Aorta (tissue), 5 donors: ENCODE data around the gene GRK1. TPM values are rescaled to one million over a fixed set of nuclear protein-coding genes. Genes with fewer than 3 reads are reported as not detected.
"Not testable (repeated sequence)": the region's sequence is repeated elsewhere in the genome, so short reads cannot be mapped to it uniquely, and the experiment has no call there.

Source experiments
- ATAC-seq: fragments of 200-7000 bp; cut with Tn5 transposase; one replicate; pipeline ENCODE4 v1.9.1; 2022; ENCODE audit warnings: moderate library complexity; ENCODE audit not compliant: low FRiP score
- DNase-seq, 2 donors: peaks; one replicate each; pipeline ENCODE4 v3.0.0-alpha.2; 2020
- H3K27ac ChIP-seq, 2 donors: one replicate each; pipeline ENCODE4 v1.5.1; 2013; ENCODE audit warnings: low read length in 2 of 2, mild to moderate bottlenecking in 2 of 2, moderate library complexity in 2 of 2, control low read depth in 1 of 2, inconsistent platforms in 1 of 2, low read depth in 1 of 2
- H3K27me3 ChIP-seq, 2 donors: one replicate each; pipeline ENCODE4 v1.6.1; 2013; ENCODE audit warnings: control low read depth in 1 of 2, low read length in 1 of 2, mild to moderate bottlenecking in 1 of 2, moderate library complexity in 1 of 2; ENCODE audit not compliant: insufficient read depth in 2 of 2, control insufficient read depth in 1 of 2
- H3K36me3 ChIP-seq, 2 donors: one replicate each; pipeline ENCODE4 v1.6.1; 2013; ENCODE audit warnings: control low read depth in 1 of 2, low read length in 1 of 2, mild to moderate bottlenecking in 1 of 2; ENCODE audit not compliant: insufficient read depth in 2 of 2, control insufficient read depth in 1 of 2
- H3K4me1 ChIP-seq, 2 donors: one replicate each; pipeline ENCODE4 v1.6.1; 2013; ENCODE audit warnings: low read length in 2 of 2, control low read depth in 1 of 2, mild to moderate bottlenecking in 1 of 2, moderate library complexity in 1 of 2; ENCODE audit not compliant: insufficient read depth in 2 of 2, control insufficient read depth in 1 of 2
- H3K4me3 ChIP-seq, 2 donors: one replicate each; pipeline ENCODE4 v1.5.1; 2013; ENCODE audit warnings: low read length in 2 of 2, control low read depth in 1 of 2, mild to moderate bottlenecking in 1 of 2
- H3K9me3 ChIP-seq: one replicate; pipeline ENCODE4 v1.6.1; 2013; ENCODE audit warnings: mild to moderate bottlenecking, low read length; ENCODE audit not compliant: control insufficient read depth
- WGBS, 2 donors: extraction: QIAGEN DNeasy Blood & Tissue Kit; methylation state at CpG; one replicate each; pipeline ENCODE4 v1.1.7; 2013; 5-methylcytosine and 5-hydroxymethylcytosine counted together
- intact Hi-C, 2 donors: fragments of 100-400 bp; cut with DNase I; formaldehyde crosslinking; loops; one replicate each; pipeline versions ENCODE4 v1.14.2 to v1.15.0; 2022
- polyA plus RNA-seq, 2 donors: library from polyadenylated mRNA; stranded (reverse); fragments of 200-250 nt; gene quantifications; one replicate each; pipeline ENCODE4 v1.2.3, GENCODE V29; 2013
- total RNA-seq, 2 donors: library from RNA; stranded (reverse); fragmentation: NEBNext Ultra II Directional; extraction: Animal tissue kit (Norgen Biotek cat#: 25700); gene quantifications; one replicate each; pipeline ENCODE4 v1.2.1, GENCODE V29; 2021
- donor health status: healthy with polysubstance abuse.
- donor health status: Bipolar disorder and iron deficiency.
- donor health status: DM: no; HTN: no; CAD: no.
- donor health status: DM: no; HTN: no; CAD: no.
- donor health status: DM: yes; HTN: yes; CAD: no.

Gene GRK1
- total and polyA plus RNA-seq, 4 donors: 0.10 TPM; not detected in 3

DNA sequence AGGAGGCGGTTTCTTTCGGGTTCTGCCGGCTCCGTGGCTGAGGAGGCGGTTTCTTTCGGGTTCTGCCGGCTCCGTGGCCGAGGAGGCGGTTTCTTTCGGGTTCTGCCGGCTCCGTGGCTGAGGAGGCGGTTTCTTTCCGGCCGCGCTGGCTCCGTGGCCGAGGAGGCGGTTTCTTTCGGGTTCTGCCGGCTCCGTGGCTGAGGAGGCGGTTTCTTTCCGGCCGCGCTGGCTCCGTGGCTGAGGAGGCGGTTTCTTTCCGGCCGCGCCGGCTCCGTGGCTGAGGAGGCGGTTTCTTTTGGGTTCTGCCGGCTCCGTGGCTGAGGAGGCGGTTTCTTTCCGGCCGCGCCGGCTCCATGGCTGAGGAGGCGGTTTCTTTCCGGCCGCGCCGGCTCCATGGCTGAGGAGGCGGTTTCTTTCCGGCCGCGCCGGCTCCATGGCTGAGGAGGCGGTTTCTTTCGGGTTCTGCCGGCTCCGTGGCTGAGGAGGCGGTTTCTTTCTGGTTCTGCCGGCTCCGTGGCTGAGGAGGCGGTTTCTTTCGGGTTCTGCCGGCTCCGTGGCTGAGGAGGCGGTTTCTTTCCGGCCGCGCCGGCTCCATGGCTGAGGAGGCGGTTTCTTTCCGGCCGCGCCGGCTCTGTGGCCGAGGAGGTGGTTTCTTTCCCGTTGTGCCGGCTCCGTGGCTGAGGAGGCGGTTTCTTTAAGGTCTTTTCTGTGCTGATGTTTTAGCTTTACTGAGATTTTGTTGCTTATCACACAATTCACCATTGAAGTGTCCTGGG lies 85.4 kb downstream of the GRK1 start:
- DNase-seq: peak in 1 of 2 donors; percentile 59
- ATAC-seq, intact Hi-C loops, H3K4me1 ChIP-seq, H3K27me3 ChIP-seq, H3K4me3 ChIP-seq, H3K36me3 ChIP-seq, H3K27ac ChIP-seq, H3K9me3 ChIP-seq: not testable (repeated sequence)
- 95 to 97% methylated on average over 70 of the region's 78 CpGs for WGBS, 2 donors

DNA sequence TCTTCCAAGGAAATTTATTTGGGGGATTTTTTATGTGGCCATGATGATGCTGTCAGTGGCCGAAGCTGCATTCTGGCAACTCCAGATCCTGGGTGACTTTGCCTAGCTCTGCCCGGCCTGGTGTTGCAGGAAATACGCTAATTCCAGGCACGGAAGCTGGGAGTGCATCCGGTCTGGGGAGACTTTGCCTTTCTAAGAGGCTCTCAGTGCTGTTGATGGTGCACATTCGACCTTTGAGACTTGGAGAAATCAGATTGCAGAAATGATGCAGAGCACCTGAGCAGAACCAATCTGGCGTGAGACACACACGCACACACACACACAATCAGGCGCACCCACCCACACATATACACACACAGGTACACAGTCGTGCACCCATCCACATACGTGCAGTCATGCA lies 86.2 kb downstream of the GRK1 start:
- no peak overlapping the region for H3K4me3 ChIP-seq
- no peaks in the 10 kb centered on the region for H3K27me3 ChIP-seq
- 80% methylated on average over 11 of the region's 11 CpGs for WGBS, 2 donors
- no peaks in the 10 kb centered on the region for H3K4me1 ChIP-seq
- H3K9me3 ChIP-seq: no peaks in the 10 kb centered on the region
- H3K36me3 ChIP-seq: no peaks in the 10 kb centered on the region
- H3K27ac ChIP-seq: no peak overlapping the region
- no peak for ATAC-seq
- intact Hi-C loops: no loop called here
- DNase-seq: no peak

DNA sequence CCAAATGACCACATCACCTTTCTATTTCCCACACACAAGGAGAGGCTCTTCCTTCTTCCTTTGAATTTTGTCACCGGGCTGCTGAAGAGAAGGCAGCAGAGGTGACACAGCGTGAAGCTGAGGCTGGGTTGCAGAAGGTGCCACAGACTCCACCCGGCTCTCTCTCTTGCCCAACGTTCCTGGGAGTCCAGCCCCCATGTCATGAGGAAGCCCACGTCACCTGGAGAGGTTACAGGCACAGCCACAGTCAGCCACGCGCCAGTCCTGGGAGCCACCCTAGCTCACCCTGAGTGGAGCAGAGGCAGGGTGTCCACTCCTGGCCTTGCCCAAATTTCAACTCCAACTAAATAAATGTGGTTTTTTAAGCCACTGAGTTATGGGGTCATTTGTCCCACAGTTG lies 87.2 kb downstream of the GRK1 start:
- no peaks in the 10 kb centered on the region for H3K27me3 ChIP-seq
- 82 to 83% methylated on average over 7 of the region's 7 CpGs for WGBS, 2 donors
- intact Hi-C loops: no loop called here
- no peak overlapping the region for H3K27ac ChIP-seq
- no peaks in the 10 kb centered on the region for H3K36me3 ChIP-seq
- H3K4me3 ChIP-seq: no peak overlapping the region
- DNase-seq: peak in 1 of 2 donors; percentile 49
- no peak for ATAC-seq
- no peaks in the 10 kb centered on the region for H3K4me1 ChIP-seq
- no peaks in the 10 kb centered on the region for H3K9me3 ChIP-seq

DNA sequence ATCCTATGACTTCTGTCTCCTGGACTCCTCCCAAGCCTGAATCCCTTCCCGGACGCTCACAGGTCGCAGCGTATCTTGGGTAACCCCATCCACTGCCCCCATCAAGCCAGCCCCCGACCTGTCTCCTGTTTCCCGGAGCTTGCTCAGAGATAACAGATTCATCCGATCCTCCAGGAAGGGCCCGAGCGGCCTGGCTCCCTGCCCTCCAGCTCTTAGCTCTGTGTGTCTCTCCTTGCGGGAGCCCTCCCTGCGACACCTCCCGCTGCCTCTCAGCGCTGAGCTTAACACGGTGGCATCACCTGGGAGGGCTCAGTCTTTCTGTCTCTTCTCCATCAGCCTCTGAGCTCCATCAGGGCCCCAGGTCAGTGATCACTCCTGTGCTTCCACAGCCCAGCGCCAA lies 87.7 kb downstream of the GRK1 start:
- peak; percentile 18 to 71 for DNase-seq
- H3K4me1 ChIP-seq: no peaks in the 10 kb centered on the region

DNA sequence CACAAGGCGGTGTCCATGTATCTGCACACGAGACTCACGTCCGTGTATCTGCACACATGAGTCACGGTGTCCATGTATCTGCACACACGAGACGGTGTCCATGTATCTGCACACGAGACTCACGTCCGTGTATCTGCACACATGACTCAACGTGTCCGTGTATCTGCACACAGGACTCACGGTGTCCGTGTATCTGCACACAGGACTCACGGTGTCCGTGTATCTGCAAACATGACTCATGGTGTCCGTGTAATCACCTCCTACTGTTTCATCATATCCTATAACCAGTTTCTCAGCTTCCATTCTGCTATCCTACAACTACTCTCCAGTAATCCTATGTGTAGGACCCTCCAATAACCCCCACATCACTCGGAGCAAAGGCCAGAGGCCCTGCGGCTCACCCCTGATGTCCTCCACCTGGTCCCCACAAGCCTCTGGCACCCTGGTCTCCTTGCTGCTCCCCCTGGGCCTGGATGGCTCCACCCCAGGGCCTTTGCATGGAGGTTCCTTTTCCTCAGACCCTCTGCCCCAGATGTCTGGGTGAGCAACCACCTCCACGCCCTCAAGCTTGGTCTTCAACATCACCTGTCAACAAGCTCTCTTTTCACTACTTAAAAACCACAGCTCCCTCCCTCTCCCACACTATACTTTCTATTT lies 89.5 kb downstream of the GRK1 start:
- Histone ChIP-seq H3K4me1 (no peaks in the 10 kb centered on the region), H3K9me3 (no peaks in the 10 kb centered on the region), H3K4me3 (no peak overlapping the region), H3K27me3 (no peaks in the 10 kb centered on the region), H3K36me3 (no peaks in the 10 kb centered on the region), H3K27ac (no peak overlapping the region)
- peak in 1 of 2 donors; percentile 57 for DNase-seq
- no peak for ATAC-seq
- 93 to 94% methylated on average over 20 of the region's 20 CpGs for WGBS, 2 donors
- intact Hi-C loops: loop anchor here in 1 of 2 donors (5.0 kb wide), 1 partner anchor 171 kb away; no protein-coding TSS in a partner anchor

More for the DNA sequence above, 87.7 kb downstream of the GRK1 start:
- Histone ChIP-seq H3K27me3 (no peaks in the 10 kb centered on the region), H3K27ac (no peak overlapping the region), H3K9me3 (no peaks in the 10 kb centered on the region), H3K36me3 (no peaks in the 10 kb centered on the region), H3K4me3 (no peak overlapping the region)
- 85 to 88% methylated on average over 15 of the region's 15 CpGs for WGBS, 2 donors
- ATAC-seq: no peak
- intact Hi-C loops: loop anchor here in 1 of 2 donors (5.0 kb wide), 1 partner anchor 173 kb away; no protein-coding TSS in a partner anchor

DNA sequence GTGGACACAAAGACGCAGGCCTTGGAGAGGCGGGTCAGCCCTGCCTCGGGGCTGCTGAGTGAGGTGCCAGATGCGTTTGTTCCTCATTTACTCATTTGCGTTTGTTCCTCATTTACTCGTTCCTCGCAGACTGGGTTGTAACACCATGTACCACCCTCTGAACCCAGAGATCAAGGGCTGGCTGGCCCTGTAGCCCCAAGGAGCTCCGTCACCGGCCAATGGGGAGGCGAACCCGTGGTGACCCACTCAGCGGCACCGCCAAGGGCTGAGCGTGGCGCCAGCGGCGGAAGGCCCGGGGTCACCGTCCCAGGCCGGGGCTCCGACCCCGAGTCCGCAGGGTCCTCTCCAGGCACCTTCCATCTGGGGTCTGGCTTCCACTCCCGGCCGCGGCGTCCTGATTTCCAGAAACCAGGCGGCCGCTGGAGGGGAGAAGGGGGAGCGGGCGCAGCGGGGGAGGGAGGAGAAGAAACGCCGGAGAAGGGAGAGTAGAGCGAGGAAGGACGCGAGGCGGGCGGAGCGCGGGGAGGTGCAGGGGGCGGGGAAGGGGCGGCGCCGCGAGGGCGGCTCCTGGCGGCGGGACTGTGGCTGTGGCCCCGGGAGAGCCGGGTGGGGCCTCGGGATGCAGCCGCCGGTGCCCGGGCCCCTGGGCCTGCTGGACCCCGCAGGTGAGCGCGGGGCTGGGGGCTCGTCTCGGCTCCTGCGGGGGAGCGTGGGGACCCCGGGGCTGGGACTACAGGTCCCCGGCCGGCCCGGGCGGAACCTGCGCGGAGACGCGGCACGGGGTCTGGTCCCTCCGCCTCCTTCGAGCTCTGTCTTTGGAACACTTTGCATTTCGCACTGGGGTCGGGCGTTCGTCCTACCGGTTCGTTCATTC lies 91.9 kb downstream of the GRK1 start, which contains the start of gene TMEM255B:
Gene TMEM255B (plus strand): TSS at position 576 of the 874 bp plus-strand sequence. CDS start 44 bp downstream, at position 620.
- Histone ChIP-seq H3K36me3 (no peaks in the 10 kb centered on the region), H3K9me3 (no peaks in the 10 kb centered on the region), H3K4me1 (no peaks in the 10 kb centered on the region), H3K27ac (no peak within 1 kb of the TSS), H3K27me3 (no peaks in the 10 kb centered on the region), H3K4me3 (peak within 1 kb of the TSS; percentile 71 to 75)
- ATAC-seq: peak; percentile 96
- DNase-seq: peak; percentile 90 to 97
- 1% methylated on average over 78 to 80 of the region's 80 CpGs for WGBS, 2 donors
- intact Hi-C loops: loop anchor here in 1 of 2 donors (5.0 kb wide), 1 partner anchor 168 kb away; no protein-coding TSS in a partner anchor

DNA sequence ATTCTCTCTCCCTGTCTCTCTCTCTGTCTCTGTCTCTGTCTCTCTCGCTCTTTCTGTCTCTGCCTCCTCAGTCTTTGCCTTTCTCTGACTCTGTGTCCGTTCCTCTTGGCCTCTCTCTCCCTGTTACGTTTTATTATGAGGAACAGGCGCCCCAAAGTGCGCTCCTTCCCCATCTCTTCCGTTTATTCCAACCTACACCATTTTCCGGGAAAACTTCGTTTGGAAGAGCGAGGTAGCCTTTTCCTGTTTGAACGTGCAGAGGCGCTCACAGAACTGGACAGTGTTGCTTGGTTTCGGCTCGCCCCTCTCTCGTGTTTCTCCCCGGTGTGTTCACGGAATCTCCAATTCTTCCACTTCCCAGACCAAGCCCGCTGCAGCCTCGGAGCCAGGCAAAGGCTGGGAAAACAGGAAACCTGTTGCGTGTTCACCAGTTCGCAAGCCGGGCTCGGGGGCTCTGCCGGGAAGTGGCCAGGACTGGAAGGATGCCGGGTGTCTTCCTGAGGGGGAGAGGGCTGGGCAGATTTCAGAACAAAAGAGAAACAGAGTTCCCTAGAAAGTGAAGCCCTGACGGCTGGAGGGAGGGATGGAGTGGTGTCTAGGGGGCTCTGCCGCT lies 92.6 kb downstream of the GRK1 start:
- DNase-seq (peak; percentile 56 to 81), ATAC-seq (peak; percentile 37)
- peak overlapping the region; percentile 71 to 75 for H3K4me3 ChIP-seq
- no peaks in the 10 kb centered on the region for H3K9me3 ChIP-seq
- WGBS, 2 donors: 1 to 2% methylated on average over 26 of the region's 26 CpGs
- H3K27ac ChIP-seq: no peak overlapping the region
- no peaks in the 10 kb centered on the region for H3K27me3 ChIP-seq
- H3K4me1 ChIP-seq: no peaks in the 10 kb centered on the region
- intact Hi-C loops: loop anchor here in 1 of 2 donors (5.0 kb wide), 1 partner anchor 168 kb away; no protein-coding TSS in a partner anchor
- no peaks in the 10 kb centered on the region for H3K36me3 ChIP-seq

DNA sequence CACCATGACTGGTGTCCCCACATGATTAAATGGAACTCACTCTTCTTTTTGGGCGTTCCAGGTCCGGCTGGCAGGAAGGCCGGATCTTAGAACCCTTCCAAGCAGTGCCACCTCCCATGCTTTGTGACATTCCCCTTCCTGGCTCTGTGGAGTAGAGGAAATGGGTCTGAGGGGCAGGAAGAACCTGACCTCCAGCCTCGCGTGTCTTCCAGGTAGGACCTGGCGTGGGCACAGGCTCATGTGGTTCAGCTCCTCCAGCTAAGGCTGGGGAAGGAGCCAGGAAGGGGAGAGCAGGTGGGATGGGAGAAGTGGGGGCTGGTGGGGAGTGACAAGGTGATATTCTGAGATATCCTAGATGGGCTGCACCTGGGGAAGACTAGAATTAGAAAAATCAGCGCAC lies 94.1 kb downstream of the GRK1 start:
- no peaks in the 10 kb centered on the region for H3K4me1 ChIP-seq
- H3K27me3 ChIP-seq: no peaks in the 10 kb centered on the region
- H3K27ac ChIP-seq: no peak overlapping the region
- H3K36me3 ChIP-seq: no peaks in the 10 kb centered on the region
- WGBS, 2 donors: 92 to 94% methylated on average over 7 of the region's 7 CpGs
- peak in 1 of 2 donors; percentile 55 for DNase-seq
- no peak overlapping the region for H3K4me3 ChIP-seq
- ATAC-seq: no peak
- intact Hi-C loops: no loop called here
- H3K9me3 ChIP-seq: no peaks in the 10 kb centered on the region
